GM10266 (cell line): ENCODE data around the gene ERCC4.

Source experiments
- DNase-seq: peaks from one replicate; pipeline ENCODE4 v3.0.0; 2012; ENCODE audit errors: extremely low spot score
- CTCF ChIP-seq: IDR thresholded peaks from 2 replicates; pipeline ENCODE4 v1.5.1; 2012; ENCODE audit warnings: mild to moderate bottlenecking, low read depth; ENCODE audit not compliant: control insufficient read depth, insufficient read depth; ENCODE audit errors: missing control alignments

The ERCC4 gene

GRCh38 chr16:13999071-13999894, 79.3 kb downstream of the ERCC4 start:
- TF ChIP-seq CTCF = no peak

GRCh38 chr16:13999895-14000425, 80.0 kb downstream of the ERCC4 start:
- no peak for DNase-seq
- TF ChIP-seq CTCF = no peak

More at GRCh38 chr16:13999071-13999894, 79.3 kb downstream of the ERCC4 start:
- no peak for DNase-seq

DNA sequence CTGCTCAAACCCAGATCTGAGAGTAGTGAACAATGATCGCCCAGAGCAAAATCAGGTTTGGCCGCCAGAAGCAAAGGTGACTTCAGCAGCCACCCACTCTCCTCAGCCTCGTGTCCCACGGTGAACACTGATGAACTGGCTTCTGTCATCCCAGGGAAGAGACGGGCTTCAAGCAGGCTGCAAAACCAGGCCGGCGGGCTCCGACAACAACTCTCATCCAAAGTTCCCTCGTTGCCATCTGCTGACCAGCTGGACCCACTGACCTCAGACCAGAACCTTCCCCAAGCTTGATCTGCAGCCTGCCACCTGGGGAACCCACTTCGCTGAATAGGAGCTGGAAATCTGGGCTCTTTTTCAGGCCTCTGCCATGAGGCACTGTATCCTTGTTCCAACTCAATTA, 81.6 kb downstream of the ERCC4 start:
- DNase-seq = no peak

More for the DNA sequence above, 81.6 kb downstream of the ERCC4 start:
- no peak for TF ChIP-seq CTCF
